Measurements from ENCODE around the gene PLXNA4. TPM values are rescaled to one million over a fixed set of nuclear protein-coding genes. Genes with fewer than 3 reads are reported as not detected.

Gene PLXNA4
- total and polyA plus RNA-seq, 2 experiments from 2014 or later = 0.08 to 0.80 TPM

- no peak overlapping the region for H3K27ac ChIP-seq (ENCODE audit: low read depth)
- no peak overlapping the region for H3K4me2 ChIP-seq
- Mint-ChIP-seq H3K4me3 (no peak overlapping the region), H3K27me3 (ENCODE audit: insufficient read depth, low read depth, poor library complexity) (peaks cover 10% of the 10 kb centered on the region), H3K4me1 (no peaks in the 10 kb centered on the region), H3K36me3 (ENCODE audit: low read depth) (no peaks in the 10 kb centered on the region), H3K27ac (no peak overlapping the region), H3K9me3 (no peaks in the 10 kb centered on the region; the same call in 2 of the 3 replicates)
- TF ChIP-seq EZH2 (IDR thresholded peaks at IDR 0.05; ENCODE audit: low read depth, unreplicated experiment) (no peak), ZNF462 (CRISPR knock-in tag; IDR thresholded peaks at IDR 0.05) (no peak), CREB1 (CRISPR knock-in tag; IDR thresholded peaks at IDR 0.05; ENCODE audit: low read depth) (no peak)
- no peaks in the 10 kb centered on the region for H3K9me2 ChIP-seq (ENCODE audit: insufficient read depth)
- H3K4me1 ChIP-seq (ENCODE audit: insufficient read depth) = no peaks in the 10 kb centered on the region
- H4K20me1 ChIP-seq (replicated peaks; ENCODE audit: insufficient read depth) = no peaks in the 10 kb centered on the region
- no peaks in the 10 kb centered on the region for H3K27me3 ChIP-seq (ENCODE audit: insufficient read depth)
- no peaks in the 10 kb centered on the region for H3F3A ChIP-seq (replicated peaks; ENCODE audit: low read depth)
- ATAC-seq (no peak), DNase-seq (ENCODE audit: low spot score) (no peak)
- no peaks in the 10 kb centered on the region for H3K36me3 ChIP-seq (ENCODE audit: insufficient read depth)
- H3K4me3 ChIP-seq = no peak overlapping the region
- H3K79me2 ChIP-seq (replicated peaks; ENCODE audit: insufficient read depth) = no peaks in the 10 kb centered on the region
- H2AFZ ChIP-seq = no peak overlapping the region
Observed at GRCh38 chr7:132295175-132295574, 281.1 kb downstream of the PLXNA4 start.

GRCh38 chr7:132292803-132293202 lies 283.5 kb downstream of the PLXNA4 start:
- ATAC-seq = no peak
- Histone ChIP-seq H3K4me3 (no peak overlapping the region), H3K79me2 (replicated peaks; ENCODE audit: insufficient read depth) (no peaks in the 10 kb centered on the region), H3F3A (replicated peaks; ENCODE audit: low read depth) (no peaks in the 10 kb centered on the region), H3K36me3 (ENCODE audit: insufficient read depth) (no peaks in the 10 kb centered on the region), H4K20me1 (replicated peaks; ENCODE audit: insufficient read depth) (no peaks in the 10 kb centered on the region), H3K4me2 (no peak overlapping the region), H3K27ac (ENCODE audit: low read depth) (no peak overlapping the region), H2AFZ (no peak overlapping the region), H3K4me1 (ENCODE audit: insufficient read depth) (no peaks in the 10 kb centered on the region), H3K9me2 (ENCODE audit: insufficient read depth) (no peaks in the 10 kb centered on the region), H3K27me3 (ENCODE audit: insufficient read depth) (no peaks in the 10 kb centered on the region)
- Mint-ChIP-seq H3K36me3 (ENCODE audit: low read depth) (no peaks in the 10 kb centered on the region), H3K9me3 (no peaks in the 10 kb centered on the region; the same call in 2 of the 3 replicates), H3K27me3 (ENCODE audit: insufficient read depth, low read depth, poor library complexity) (peaks cover 8% of the 10 kb centered on the region), H3K4me3 (no peak overlapping the region), H3K27ac (no peak overlapping the region), H3K4me1 (no peaks in the 10 kb centered on the region; the same call in 2 of the 3 replicates)
- no peak for DNase-seq (ENCODE audit: low spot score)
- no peak for TF ChIP-seq STAT1 (IDR thresholded peaks at IDR 0.05; ENCODE audit: unreplicated experiment)
- TF ChIP-seq JUNB (IDR thresholded peaks at IDR 0.05; ENCODE audit: unreplicated experiment) = no peak
- no peak for TF ChIP-seq NANOG (IDR thresholded peaks at IDR 0.05; ENCODE audit: borderline replicate concordance)
- no peak for TF ChIP-seq ETS1 (IDR thresholded peaks at IDR 0.05)
- TF ChIP-seq EZH2phosphoT487 (IDR thresholded peaks at IDR 0.05; ENCODE audit: unreplicated experiment) = no peak

All from GM23338 (cell line).